Measurements from ENCODE around the gene ZNF518B.

- TF ChIP-seq SIN3A (IDR thresholded peaks at IDR 0.05; ENCODE audit: low read depth) = no peak
- no peak for TF ChIP-seq EZH2phosphoT487 (IDR thresholded peaks at IDR 0.05; ENCODE audit: borderline replicate concordance)
- no peak for TF ChIP-seq ELF1 (IDR thresholded peaks at IDR 0.05; ENCODE audit: borderline replicate concordance, low read depth)
Measured at GRCh38 chr4:10416441-10416840, 40.8 kb downstream of the ZNF518B start.
